GM12878 (cell line): Measurements from ENCODE around the gene EEF1E1. TPM values are rescaled to one million over a fixed set of nuclear protein-coding genes. Genes with fewer than 3 reads are reported as not detected.
"Not testable (repeated sequence)": the region's sequence is repeated elsewhere in the genome, so short reads cannot be mapped to it uniquely, and the experiment has no call there.

Source experiments
- ATAC-seq: fragments of 200-7000 bp; cut with Tn5 transposase; 3 replicates; pipeline ENCODE4 v1.9.1; 2020; ENCODE audit warnings: mild to moderate bottlenecking, moderate library complexity
- BruUV-seq: library from RNA; stranded (reverse); fragments of 400-500 nt; replicated peaks from 2 replicates; lab custom pipeline; 2021; lab: Mats Ljungman, UMichigan
- CTCF ChIA-PET: fragments of 300-600 bp; sonication (Branson Sonifier 250); formaldehyde crosslinking; extraction: SDS; loops from one replicate; lab custom pipeline; 2021; ENCODE audit warnings: inconsistent platforms; lab: Yijun Ruan, JAX
- POLR2A ChIA-PET: fragments of 350-600 bp; formaldehyde crosslinking; extraction: SDS; loops from one replicate; lab custom pipeline; 2021; ENCODE audit warnings: inconsistent platforms; lab: Charles Lee
- RAD21 ChIA-PET: fragments of 300-600 bp; sonication (Branson Sonifier 250); formaldehyde crosslinking; loops from one replicate; lab custom pipeline; 2023; ENCODE audit warnings: antibody characterized with exemption; ENCODE audit not compliant: unreplicated experiment; lab: Charles Lee
- SMC1A ChIA-PET: fragments of 300-600 bp; sonication (Branson Sonifier 250); formaldehyde crosslinking; loops from one replicate; lab custom pipeline; 2023; ENCODE audit not compliant: unreplicated experiment, uncharacterized antibody; lab: Charles Lee
- DNase-seq: peaks from one replicate; pipeline ENCODE4 v3.0.0-alpha.2; 2011; ENCODE audit warnings: low read depth, low spot score
- FAIRE-seq: peaks from 3 replicates; lab custom pipeline; 2011; peaks lifted over from hg19 to GRCh38; lab: Jason Lieb, UNC
- H2AFZ ChIP-seq: 2 replicates; pipeline ENCODE4 v1.6.0; 2011; ENCODE audit warnings: low read depth, low read length, control low read depth; ENCODE audit not compliant: control insufficient read depth
- H3K27ac ChIP-seq: 2 replicates; pipeline ENCODE4 v1.5.1; 2011; ENCODE audit warnings: control low read depth; ENCODE audit not compliant: control insufficient read depth, insufficient read depth
- H3K27me3 ChIP-seq, 2 experiments: replicated peaks in 1 of 2; 2 replicates each; pipeline versions ENCODE4 v1.6.0 to v1.6.1; 2011; ENCODE audit warnings: low read length in 1 of 2; ENCODE audit not compliant: control insufficient read depth in 2 of 2, insufficient read depth in 2 of 2
- H3K36me3 ChIP-seq, 2 experiments: 2 replicates each; pipeline ENCODE4 v1.5.1; 2011; ENCODE audit warnings: low read length in 1 of 2; ENCODE audit not compliant: control insufficient read depth in 2 of 2, insufficient read depth in 2 of 2
- H3K4me1 ChIP-seq: 2 replicates; pipeline ENCODE4 v1.6.1; 2011; ENCODE audit warnings: mild to moderate bottlenecking, low read length, moderate library complexity, mixed read lengths; ENCODE audit not compliant: control insufficient read depth, insufficient read depth
- H3K4me2 ChIP-seq: 2 replicates; pipeline ENCODE4 v1.6.0; 2011; ENCODE audit warnings: control low read depth; ENCODE audit not compliant: control insufficient read depth, insufficient read depth
- H3K4me3 ChIP-seq: fragments of 200-600 bp; sonication (generic); 2 replicates; pipeline ENCODE4 v1.5.1; 2016
- H3K79me2 ChIP-seq: 2 replicates; pipeline ENCODE4 v1.6.0; 2011; ENCODE audit warnings: low read length; ENCODE audit not compliant: control insufficient read depth, insufficient read depth
- H3K9ac ChIP-seq: 2 replicates; pipeline ENCODE4 v1.8.0; 2011; ENCODE audit warnings: low read length, control low read depth, mixed read lengths; ENCODE audit not compliant: control insufficient read depth, insufficient read depth
- H3K9me3 ChIP-seq: replicated peaks from 3 replicates; pipeline ENCODE4 v1.5.1; 2011; ENCODE audit warnings: mild to moderate bottlenecking, low read length; ENCODE audit not compliant: control insufficient read depth, insufficient read depth
- H4K20me1 ChIP-seq: 2 replicates; pipeline ENCODE4 v1.6.0; 2011; ENCODE audit not compliant: control insufficient read depth, insufficient read depth
- CHD2 ChIP-seq: IDR thresholded peaks from 2 replicates; pipeline ENCODE4 v1.6.1; 2011; ENCODE audit warnings: low read depth, low read length, improper control_type of control experiment, borderline replicate concordance
- GABPA ChIP-seq: IDR thresholded peaks from 2 replicates; pipeline ENCODE4 v1.6.1; 2014; ENCODE audit warnings: antibody characterized with exemption, low read depth, mild to moderate bottlenecking, inconsistent platforms
- KAT2A ChIP-seq: conservative IDR thresholded peaks from 2 replicates; pipeline ENCODE4 v1.6.1; 2011; ENCODE audit warnings: low read depth, low read length; ENCODE audit not compliant: control insufficient read depth
- MTA3 ChIP-seq: IDR thresholded peaks from 2 replicates; pipeline ENCODE4 v1.6.1; 2012; ENCODE audit warnings: low read length, inconsistent platforms, borderline replicate concordance
- ZNF384 ChIP-seq: IDR thresholded peaks from 2 replicates; pipeline ENCODE4 v1.6.1; 2012; ENCODE audit warnings: low read depth, mild to moderate bottlenecking, low read length, improper control_type of control experiment, borderline replicate concordance
- WGBS: methylation state at CpG from one replicate; pipeline ENCODE4 v1.1.6; 2016; ENCODE audit warnings: low lambda C conversion rate; ENCODE audit not compliant: insufficient replicate concordance, insufficient coverage; ENCODE audit errors: missing lambda C conversion rate; 5-methylcytosine and 5-hydroxymethylcytosine counted together
- in situ Hi-C: fragments of 300-500 bp; cut with MboI; formaldehyde crosslinking; loops from 9 replicates; pipeline ENCODE4 v1.14.3; 2018; ENCODE audit warnings: mixed read lengths
- intact Hi-C: fragments of 100-400 bp; cut with micrococcal nuclease; formaldehyde crosslinking; loops from one replicate; pipeline ENCODE4 v1.14.2; 2022; ENCODE audit not compliant: unreplicated experiment
- polyA plus RNA-seq, 11 experiments: library from polyadenylated mRNA; depleted of rRNA in 4 of 11; unstranded in 6 of 11; stranded (reverse) in 5 of 11; fragments of >200 nt; fragmentation: Nextera tagmentation in 4 of 11; fragmentation: Illumina TruSeq in 1 of 11; extraction: Ambion mirVana in 4 of 11; extraction: Trizol in 1 of 11; gene quantifications; 1 replicate in 1 of 11; 2 replicates in 10 of 11; pipeline versions ENCODE4 v1.2.1 to v1.2.3, GENCODE V29; 2011 to 2016; ENCODE audit warnings: inconsistent platforms in 2 of 11, missing spikeins in 2 of 11, low read depth in 1 of 11
- total RNA-seq, 4 experiments: library from RNA; depleted of rRNA in 3 of 4; stranded (reverse); fragments of >200 nt in 3 of 4; fragmentation: Illumina TruSeq in 1 of 4; extraction: Trizol in 1 of 4; gene quantifications; 2 replicates each; pipeline versions ENCODE4 v1.2.1 to v1.2.3, GENCODE V29; 2013 to 2021

Gene EEF1E1
- total and polyA plus RNA-seq, 10 of the 15 experiments (the other 5 are each of a cell fraction or from before 2014, with no cell fraction given): 55.3 to 668 (median 121) TPM

DNA sequence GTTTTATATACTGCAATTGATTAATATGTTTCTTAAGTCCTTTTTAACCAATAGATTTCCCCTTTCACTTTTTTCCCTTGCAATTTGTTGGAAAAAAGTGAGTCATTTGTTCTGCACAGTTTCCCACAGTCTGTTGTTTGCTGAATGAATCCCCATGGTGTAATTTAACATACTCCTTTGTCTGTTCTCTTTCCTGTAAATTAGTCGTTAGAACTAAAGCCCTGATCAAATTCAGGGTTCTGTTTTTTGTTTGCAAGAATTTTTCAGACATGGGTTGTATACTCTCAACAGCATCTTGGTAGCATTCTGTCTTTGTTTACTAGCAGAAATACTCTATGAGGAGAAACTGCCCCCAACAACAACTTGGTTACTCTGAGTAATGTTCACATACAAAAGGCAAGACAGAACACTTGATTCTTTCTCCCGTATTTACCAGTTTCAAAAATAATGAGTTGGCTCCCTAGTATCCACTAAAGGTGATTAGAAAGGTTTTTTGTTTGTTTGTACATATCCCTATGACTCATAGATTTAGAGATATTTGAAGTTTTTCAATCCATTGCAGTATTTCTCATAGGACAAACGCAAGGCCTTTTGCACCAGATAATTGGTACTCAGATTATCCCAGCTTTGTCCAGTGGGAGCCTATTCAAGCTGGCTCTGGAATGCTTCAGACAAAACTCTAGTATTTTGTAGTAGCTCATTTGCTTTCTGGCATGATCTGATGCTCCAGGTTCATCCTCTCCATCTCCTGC lies 54.6 kb downstream of the EEF1E1 start:
- BruUV-seq: no TSS peak
- H3K79me2 ChIP-seq: no peaks in the 10 kb centered on the region
- H3K27ac ChIP-seq: no peak overlapping the region
- no peak overlapping the region for H3K4me2 ChIP-seq
- H3K9ac ChIP-seq: no peak overlapping the region
- peaks cover 0 to 3% of the 10 kb centered on the region in 2 experiments; a peak in 1 of 4 replicates for H3K36me3 ChIP-seq
- TF ChIP-seq ZNF384 (no peak), GABPA (no peak), MTA3 (no peak), CHD2 (no peak), KAT2A (no peak)
- H3K4me1 ChIP-seq: no peaks in the 10 kb centered on the region
- no peak for ATAC-seq
- intact Hi-C loops: no loop called here
- no peaks in the 10 kb centered on the region for H3K27me3 ChIP-seq
- WGBS: 100% methylated on average over 3 of the region's 3 CpGs
- no peak overlapping the region for H2AFZ ChIP-seq
- ChIA-PET SMC1A (no interaction called here), POLR2A (no interaction called here), RAD21 (no interaction called here), CTCF (interaction anchor here (0.7 kb wide), 1 partner anchor 11 kb away, joined by 4 read pairs; no protein-coding TSS in a partner anchor)
- no peak for FAIRE-seq
- H4K20me1 ChIP-seq: no peaks in the 10 kb centered on the region
- no peak overlapping the region for H3K4me3 ChIP-seq
- H3K9me3 ChIP-seq: no peaks in the 10 kb centered on the region; the same call in 2 of the 3 replicates
- DNase-seq: no peak
- in situ Hi-C loops: no loop called here

DNA sequence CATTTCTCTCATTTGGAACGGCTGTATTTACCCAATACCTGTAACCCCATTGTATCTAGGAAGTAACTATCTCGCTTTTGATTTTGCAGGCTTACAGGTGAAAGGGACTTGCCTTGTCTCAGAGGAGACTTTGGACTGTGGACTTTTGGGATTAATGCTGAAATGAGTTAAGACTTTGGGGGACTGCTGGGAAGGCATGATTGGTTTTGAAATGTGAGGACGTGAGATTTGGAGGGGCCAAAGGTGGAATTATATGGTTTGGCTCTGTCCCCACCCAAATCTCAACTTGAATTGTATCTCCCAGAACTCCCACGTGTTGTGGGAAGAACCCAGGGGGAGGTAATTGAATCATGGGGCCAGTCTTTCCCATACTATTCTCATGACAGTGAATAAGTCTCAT lies 56.6 kb downstream of the EEF1E1 start:
- H2AFZ ChIP-seq, POLR2A ChIA-PET, H4K20me1 ChIP-seq, RAD21 ChIA-PET, H3K9me3 ChIP-seq, ATAC-seq, H3K4me1 ChIP-seq, DNase-seq, H3K36me3 ChIP-seq, in situ Hi-C loops, H3K4me3 ChIP-seq, FAIRE-seq, H3K9ac ChIP-seq, CTCF ChIA-PET, intact Hi-C loops, H3K4me2 ChIP-seq, H3K27me3 ChIP-seq, H3K79me2 ChIP-seq, SMC1A ChIA-PET, H3K27ac ChIP-seq, BruUV-seq: not testable (repeated sequence)
- WGBS: 85% methylated on average over 4 of the region's 4 CpGs
